GM12872 (cell line): ENCODE results near the gene STPG2.

ENCODE experiments used
- CTCF ChIP-seq: IDR thresholded peaks from 3 replicates; pipeline ENCODE4 v1.5.1; 2011; ENCODE audit warnings: low read depth, mild to moderate bottlenecking, low read length, moderate library complexity; ENCODE audit not compliant: insufficient read depth

Gene STPG2

GRCh38 chr4:97990409-97990808 is 152.9 kb downstream of the STPG2 start:
- no peak for TF ChIP-seq CTCF

- TF ChIP-seq CTCF: peak; percentile 28; the same call in 2 of the 3 replicates
These were observed 156.1 kb downstream of the STPG2 start for GRCh38 chr4:97987019-97987648.

GRCh38 chr4:97984545-97985131 is 158.6 kb downstream of the STPG2 start:
- peak; percentile 41; the same call in 2 of the 3 replicates for TF ChIP-seq CTCF

- TF ChIP-seq CTCF: no peak
These were observed 164.3 kb downstream of the STPG2 start for GRCh38 chr4:97978791-97979488.

GRCh38 chr4:97953171-97953941 is 189.9 kb downstream of the STPG2 start:
- no peak for TF ChIP-seq CTCF

- no peak for TF ChIP-seq CTCF
These were observed 190.5 kb downstream of the STPG2 start for GRCh38 chr4:97952763-97953162.

- TF ChIP-seq CTCF: no peak
These were observed 192.4 kb downstream of the STPG2 start for GRCh38 chr4:97950836-97951235.
